NCI-H2171 (cell line): ENCODE data around the gene CDC42BPG.

ENCODE experiments used
- DNase-seq: peaks from one replicate; lab custom pipeline; 2025; lab: John Stamatoyannopoulos, UW

CDC42BPG gene, protein sequence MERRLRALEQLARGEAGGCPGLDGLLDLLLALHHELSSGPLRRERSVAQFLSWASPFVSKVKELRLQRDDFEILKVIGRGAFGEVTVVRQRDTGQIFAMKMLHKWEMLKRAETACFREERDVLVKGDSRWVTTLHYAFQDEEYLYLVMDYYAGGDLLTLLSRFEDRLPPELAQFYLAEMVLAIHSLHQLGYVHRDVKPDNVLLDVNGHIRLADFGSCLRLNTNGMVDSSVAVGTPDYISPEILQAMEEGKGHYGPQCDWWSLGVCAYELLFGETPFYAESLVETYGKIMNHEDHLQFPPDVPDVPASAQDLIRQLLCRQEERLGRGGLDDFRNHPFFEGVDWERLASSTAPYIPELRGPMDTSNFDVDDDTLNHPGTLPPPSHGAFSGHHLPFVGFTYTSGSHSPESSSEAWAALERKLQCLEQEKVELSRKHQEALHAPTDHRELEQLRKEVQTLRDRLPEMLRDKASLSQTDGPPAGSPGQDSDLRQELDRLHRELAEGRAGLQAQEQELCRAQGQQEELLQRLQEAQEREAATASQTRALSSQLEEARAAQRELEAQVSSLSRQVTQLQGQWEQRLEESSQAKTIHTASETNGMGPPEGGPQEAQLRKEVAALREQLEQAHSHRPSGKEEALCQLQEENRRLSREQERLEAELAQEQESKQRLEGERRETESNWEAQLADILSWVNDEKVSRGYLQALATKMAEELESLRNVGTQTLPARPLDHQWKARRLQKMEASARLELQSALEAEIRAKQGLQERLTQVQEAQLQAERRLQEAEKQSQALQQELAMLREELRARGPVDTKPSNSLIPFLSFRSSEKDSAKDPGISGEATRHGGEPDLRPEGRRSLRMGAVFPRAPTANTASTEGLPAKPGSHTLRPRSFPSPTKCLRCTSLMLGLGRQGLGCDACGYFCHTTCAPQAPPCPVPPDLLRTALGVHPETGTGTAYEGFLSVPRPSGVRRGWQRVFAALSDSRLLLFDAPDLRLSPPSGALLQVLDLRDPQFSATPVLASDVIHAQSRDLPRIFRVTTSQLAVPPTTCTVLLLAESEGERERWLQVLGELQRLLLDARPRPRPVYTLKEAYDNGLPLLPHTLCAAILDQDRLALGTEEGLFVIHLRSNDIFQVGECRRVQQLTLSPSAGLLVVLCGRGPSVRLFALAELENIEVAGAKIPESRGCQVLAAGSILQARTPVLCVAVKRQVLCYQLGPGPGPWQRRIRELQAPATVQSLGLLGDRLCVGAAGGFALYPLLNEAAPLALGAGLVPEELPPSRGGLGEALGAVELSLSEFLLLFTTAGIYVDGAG (N-terminal part only)

DNA sequence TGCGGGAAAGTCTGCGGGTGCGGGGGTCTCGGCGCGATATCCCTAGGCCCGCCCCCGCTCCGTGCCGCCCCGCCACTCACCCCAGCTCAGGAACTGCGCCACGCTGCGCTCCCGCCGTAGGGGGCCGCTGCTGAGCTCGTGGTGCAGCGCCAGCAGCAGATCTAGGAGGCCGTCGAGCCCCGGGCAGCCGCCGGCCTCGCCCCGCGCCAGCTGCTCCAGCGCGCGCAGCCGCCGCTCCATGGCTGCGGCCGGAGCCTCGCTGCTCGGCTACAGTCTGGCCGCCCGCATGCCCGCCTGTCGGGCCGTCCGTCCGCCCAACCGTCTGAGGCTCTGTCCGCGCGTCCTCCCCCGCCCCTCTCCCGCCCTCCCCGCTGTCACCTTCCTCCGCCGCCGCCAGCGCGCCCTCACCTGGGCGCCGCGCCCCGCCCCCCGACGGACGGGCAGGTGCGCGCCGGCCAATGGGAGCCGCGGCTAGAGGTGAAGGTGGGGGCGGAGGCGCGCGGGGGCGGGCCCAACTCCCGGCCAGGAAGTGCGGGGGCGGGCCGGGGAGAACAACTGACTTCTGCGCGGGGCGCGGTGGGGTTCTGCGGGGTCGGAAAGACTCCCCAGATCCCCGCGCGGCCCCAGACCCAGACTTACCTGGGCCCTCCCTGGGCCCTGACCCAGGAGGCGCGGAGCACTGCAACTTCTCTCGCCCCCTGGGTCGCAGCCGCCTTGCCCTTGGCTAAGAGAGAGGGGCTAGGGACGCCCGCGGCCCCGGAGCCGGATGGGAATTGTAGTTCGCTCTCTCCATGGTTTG is at the start of gene CDC42BPG:
CDC42BPG (minus strand) TSS at position 324 of the 799 bp plus-strand sequence; CDS start at position 240, 84 bp downstream.
- peak; percentile 91 for DNase-seq

DNA sequence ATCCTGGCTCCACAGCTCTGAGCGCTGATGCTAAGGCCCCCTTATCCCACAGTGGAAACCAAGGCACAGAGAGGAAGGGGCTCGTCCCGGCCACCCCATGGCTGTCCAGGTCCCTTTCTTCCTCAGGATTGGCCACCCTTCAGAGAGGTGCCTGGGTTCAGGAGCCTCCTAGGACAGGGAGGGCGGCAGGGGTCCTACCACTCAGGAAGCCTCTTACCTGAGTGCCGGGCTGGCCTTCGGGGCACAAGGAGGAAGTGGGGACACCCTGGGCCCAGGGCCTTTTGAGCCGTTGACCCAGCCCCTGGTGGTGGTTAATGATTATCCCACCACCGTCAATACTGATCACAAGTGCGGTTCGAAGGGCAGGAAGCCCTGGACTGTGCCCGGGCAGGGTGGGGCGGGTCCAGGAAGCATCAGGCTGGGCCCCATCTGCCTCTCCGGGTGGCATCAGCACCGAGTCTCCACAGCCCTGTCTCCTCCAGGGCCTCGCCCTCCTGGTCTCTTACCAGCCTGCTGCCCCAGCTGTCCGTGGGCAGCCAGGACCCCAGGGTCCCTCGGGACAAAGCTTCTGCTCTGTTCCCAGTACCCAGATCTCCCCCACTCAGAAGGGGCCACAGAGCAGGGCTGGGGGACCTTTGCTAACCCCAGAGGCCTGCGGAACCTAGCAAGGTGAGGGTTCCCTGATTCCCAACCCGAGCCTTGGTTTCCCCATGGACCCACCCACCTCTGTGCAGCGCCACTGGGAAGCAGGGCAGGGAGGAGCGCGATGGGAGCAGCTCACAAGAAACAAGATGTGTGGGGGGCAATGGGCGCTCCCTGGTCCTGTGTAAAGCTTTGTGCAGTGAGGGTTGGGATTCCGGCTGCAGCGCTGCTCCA is 49.0 kb upstream of the CDC42BPG start:
- no peak for DNase-seq

DNA sequence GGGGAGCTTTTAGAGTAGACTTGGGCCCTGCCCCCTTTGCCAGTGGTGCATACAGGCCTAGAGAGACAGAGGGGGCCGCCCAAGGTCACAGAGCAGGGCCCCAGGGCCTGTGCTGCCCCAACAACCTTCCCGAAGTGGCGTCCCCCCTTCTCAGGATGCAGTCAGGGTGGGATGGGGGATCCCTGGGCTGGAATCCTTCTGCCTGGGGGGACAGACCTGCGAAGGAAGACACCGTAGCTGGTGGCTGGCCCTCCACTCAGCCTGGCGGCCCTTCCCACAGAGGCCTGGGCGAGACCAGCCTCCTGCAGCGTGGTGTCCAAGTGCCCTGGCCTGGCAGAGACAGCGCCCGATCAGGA is 48.4 kb upstream of the CDC42BPG start:
- no peak for DNase-seq

DNA sequence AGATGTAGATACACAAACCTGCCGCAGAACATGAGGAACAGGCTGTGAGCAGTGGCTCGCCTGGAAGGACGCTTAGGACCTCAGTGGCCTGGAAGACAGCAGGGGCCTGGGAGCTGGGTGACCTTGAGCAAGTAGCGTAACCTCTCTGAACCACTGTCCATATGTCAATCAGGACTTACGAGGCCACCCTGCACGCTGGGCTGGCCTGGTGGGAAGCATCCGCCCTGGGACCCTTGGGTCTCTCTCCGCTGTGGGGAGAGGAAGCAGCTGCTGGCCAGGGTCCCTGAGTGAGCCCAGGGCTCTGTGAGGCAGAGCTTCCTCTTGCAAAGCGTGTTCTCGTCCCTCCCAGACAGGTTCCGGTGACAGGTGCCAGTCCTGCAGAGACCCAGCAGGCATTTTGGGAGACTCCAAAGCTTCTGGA is 48.0 kb upstream of the CDC42BPG start:
- DNase-seq = no peak

DNA sequence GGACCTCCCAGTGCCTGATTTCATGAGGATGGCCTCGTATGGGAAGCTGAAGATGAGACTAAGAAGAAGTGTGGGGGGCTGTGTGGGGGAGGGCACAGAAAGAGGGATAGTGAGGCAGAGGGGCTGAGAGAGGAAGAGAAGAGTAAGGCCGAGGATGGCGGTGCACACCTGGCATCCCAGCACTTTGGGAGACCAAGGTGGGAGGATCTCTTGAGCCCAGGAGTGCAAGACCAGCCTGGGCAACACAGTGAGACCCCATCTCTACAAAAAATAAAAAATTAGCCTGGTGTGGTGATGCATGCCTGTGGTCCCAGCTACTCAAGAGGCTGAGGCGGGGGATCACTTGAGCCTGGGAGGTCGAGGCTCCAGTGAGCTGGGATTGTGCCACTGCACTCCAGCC is 47.4 kb upstream of the CDC42BPG start:
- no peak for DNase-seq

DNA sequence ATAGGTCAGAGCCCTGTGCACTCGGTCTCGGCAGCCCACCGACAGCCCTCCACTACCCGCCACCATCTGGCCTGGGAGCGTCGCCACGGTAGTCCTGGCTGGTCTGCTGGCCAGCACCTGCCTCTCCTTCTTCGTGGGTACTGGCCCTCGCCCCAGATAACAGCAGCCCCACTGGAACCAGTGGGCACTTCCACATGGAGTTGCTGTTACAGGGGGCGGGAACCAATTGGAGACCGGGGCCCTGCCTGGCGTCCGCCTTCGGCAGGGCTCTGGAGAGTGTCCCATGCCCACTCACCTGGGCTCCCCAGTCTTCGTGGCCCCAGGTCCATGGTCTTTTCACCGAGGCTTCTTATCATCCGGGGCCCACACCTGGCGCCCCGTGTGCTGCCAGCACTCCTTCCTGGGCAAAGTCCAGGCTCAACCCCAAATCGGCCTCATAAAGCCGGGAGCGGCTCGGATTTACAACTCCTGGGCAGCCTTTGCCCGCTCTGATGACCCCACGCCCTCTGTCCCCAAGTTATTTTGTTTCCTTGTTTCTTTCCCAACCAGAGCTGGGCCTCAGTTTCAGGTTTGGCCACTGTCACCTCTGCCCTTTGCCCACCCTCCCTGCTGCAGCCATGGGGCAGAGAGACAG is 46.9 kb upstream of the CDC42BPG start:
- no peak for DNase-seq

DNA sequence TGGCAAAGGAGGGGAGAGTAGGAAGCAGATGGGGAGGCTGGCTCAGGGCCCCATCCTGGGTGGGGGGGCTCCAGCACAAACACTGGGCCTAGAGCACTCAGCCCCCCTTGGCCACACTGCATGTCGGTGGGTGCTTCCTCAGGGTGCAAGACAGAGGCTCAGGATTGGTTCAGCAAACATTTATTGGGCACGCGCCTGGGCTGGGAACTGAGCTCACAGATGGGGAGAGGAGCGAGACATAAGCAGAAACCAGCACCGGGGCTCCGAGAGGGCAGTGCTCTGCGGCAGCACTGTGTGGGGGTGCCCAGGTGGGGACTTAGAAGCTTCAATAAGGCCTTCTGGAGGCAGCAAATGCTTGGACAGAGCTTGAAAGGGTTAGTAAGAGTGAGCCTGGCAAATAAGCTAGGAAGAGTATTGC is 46.1 kb upstream of the CDC42BPG start:
- DNase-seq = peak; percentile 16

DNA sequence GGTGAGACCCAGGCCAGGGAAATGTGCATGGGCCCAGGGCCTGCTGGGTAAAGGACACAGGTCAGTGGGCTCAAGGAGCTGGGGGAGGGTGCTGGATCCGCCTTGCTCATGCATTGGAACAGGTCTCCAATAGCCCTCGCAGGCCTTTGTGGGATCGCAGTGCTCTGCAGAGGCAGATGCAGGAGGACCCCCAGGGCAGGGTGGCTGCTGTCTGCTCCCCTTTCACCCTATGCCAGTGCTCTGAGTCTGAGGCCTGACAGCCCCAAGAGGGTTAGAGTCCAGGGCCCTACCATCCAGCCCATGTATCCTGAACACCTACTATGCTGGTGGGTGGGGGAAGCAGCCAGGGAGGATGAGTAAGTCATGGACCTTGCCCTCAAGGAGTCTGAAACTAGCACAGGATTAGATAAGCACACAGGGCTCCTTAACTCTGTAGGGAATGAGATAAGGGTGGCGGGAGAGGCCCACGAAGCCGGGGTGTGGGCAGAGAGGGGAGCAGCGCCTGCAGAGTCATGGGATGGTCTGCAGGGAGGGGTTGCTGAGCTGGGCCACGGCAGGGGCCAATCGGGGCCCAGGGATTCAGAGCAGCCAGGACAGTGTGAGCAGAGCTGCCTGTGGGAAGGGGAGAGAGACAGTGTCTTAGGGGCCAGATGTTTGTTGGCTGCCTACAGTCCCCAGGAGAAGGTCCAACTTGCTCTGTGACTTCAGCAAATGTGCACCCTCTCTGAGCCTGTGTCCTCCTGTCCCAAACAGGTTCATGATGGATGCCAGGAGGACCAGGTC is 44.5 kb upstream of the CDC42BPG start:
- no peak for DNase-seq

DNA sequence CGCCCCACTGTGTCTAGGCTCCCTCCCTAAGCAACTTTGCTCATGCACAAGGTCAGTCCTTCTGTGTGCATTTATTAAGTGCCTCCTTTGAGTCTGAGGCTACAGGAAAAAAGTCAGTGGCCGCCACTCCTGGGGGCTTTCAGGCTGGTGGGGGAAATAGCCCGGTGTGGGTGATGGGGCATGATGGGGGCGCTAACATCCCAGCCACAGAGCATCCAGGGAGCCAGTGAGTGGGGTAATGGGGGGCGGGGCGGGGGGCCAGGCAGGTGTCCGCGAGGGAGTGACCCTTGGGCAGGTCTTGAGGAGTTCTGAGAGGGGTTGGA is 43.9 kb upstream of the CDC42BPG start:
- DNase-seq = no peak

DNA sequence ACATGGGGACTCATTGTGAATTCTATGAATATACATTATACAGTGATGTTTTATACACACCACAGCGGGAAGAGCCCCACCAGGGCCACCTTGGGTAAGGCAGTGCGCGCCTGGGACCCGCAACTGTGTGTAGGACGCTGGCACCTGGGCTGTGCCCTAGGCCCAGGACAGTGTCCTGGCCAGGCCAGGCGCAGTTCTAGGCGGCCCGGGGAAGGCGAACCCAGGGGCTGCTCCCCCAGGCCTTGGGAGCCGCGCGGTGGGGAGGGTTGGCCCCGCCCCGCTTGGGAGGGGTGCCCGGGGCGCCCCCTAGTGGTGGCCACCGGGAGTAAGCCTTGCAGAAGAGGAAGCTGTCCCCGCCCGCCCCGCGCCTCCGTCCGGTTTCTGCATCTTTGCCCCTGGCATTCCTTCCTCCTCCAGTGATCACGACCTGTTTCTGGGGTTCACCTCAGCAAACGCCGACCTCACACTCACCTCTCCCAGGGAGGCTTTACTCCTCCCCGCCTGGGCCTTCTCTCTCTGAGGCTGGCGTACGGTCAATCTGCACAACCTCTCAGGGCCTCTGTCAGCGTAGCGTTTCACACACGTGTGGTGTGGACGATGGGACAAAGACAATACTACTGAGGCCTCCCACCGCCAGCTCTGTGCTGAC is 43.4 kb upstream of the CDC42BPG start:
- DNase-seq = peak; percentile 28

DNA sequence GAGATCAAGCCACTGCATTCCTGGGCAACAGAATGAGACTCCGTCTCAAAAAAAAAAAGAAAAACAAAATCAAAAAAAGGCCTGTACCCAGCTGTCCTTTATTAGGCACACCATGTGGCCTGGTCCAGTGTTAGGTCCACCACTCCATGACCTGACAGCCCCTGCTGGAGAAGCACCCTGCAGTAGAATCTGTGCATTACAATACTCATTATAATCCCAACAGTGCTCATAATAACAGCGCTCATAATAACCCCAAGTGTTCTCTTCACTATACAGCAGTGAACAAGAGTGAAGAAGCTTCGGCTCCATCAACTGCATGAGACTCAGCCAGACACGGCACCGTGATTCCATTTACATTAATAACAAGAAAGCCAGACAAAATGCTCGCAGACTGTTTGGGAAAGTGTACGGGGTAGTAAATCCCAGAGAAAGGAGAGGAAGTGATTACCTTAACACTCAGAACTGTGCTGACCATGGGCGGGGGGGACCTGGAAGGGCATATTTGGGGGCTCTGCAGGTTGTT is 42.8 kb upstream of the CDC42BPG start:
- DNase-seq = no peak

DNA sequence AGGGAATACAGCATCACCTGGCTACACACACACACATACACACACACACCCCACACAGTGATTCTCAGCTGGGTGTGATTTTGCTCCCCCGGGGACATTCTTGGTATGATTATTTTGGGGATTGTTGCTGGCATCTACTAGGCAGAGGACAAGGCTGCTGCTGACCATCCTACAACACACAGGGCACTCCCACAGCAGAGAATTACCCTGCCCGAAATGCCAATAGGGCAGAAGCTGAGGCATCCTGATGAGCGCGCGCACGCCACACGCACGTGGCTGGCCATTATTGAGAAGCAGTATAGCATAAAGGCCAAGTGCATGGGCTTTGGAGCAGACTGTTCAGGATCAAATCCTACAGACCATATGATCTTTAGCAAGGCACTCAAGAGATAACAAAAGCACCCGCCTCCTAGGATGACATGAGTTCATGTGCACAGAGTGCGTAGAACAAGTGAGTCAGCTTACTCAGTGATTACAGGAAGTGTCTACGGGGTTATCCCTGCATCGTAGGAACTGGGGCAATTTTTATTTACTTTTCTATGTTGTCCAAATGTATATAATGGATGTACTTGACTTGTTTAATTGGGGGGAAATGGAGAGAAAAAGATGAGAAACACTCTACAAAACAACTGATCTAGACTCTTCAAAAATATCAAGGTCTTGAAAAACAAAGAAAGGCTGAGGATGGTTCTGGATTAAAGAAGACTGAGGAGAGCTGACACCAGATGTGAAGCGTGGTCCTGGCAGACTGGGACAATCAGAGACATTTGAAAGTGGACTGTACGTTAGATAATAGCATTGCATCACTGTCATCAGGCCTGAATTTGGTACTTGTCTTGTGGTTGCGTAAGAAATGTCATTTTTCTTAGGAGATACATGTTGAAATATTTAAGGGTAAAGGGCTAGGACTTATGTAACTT is 41.2 kb upstream of the CDC42BPG start:
- no peak for DNase-seq

DNA sequence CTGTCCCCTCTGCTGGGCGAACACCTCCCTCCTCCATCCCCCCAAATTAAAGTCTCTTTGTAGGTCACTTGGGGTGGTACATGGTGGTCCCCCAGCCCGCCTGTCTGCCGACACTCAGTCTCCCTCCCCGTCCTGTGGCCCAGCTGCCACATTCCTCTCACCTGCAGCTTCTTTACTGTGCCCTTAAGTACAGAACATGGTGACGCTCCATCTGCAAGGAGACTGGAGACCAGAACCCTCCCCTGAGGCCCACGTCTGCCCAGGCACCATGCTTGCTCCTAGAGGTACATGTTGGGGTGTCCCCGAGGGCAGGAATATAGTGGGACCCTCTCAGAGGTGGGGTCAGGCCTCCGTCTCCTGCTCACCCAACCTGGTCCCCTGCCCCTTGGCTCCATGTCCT is 39.6 kb upstream of the CDC42BPG start:
- DNase-seq = no peak

DNA sequence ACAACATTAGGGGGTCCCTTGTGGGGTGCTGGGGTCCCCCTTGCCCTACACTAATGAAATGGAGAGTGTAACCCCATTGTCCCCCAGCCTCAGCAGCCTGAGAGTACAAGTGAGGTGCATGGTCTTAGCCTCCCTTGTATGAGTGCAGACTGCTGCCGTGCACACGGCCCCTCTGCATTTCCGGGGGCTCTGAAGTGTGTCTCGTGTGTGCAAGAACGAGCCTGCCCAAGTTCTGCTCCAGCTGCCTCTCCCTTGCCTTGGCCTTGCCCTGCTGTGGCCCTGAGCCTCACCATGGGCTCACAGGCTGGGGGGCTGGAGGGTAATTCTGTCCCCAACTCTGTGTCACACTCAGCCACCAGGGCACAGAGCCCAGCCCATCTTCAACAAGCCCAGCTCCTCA is 39.1 kb upstream of the CDC42BPG start:
- DNase-seq = no peak

DNA sequence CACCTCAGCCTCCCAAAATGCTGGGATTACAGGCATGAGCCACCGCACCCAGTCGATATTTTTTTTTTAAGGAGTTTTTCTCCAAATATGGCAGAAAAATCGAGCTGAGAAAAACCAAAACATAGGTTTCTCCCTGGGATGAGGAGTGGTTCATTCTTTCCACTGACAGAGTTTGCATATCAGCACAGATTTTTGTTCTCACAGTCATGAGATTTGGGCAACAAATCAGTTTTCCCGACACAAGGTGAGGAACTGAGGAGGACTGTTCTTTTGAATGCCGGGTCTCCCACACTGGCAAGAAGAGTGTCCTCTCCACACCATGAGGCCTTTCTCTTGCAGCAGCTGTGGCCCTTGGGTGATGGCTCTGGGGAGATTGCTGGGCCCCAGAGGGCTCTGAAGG is 37.8 kb upstream of the CDC42BPG start:
- no peak for DNase-seq

DNA sequence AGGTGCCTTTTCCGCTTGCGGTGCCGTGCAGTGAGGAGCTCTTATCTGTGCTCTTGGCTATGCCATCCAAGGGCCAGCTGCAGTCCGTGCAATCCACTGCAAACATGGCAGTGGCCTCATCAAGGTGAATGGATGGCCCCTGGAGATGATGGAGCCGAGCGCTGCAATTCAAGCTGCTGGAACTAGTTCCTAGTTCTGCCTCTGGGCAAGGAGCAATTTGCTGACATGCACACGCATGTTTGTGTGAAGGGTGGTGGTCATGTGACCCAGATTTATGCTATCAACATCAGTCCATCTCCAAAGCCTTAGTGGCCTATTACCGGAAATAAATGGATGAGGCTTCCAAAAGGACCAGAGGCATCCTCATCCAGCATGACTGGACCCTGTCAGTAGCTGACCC is 37.0 kb upstream of the CDC42BPG start:
- no peak for DNase-seq

DNA sequence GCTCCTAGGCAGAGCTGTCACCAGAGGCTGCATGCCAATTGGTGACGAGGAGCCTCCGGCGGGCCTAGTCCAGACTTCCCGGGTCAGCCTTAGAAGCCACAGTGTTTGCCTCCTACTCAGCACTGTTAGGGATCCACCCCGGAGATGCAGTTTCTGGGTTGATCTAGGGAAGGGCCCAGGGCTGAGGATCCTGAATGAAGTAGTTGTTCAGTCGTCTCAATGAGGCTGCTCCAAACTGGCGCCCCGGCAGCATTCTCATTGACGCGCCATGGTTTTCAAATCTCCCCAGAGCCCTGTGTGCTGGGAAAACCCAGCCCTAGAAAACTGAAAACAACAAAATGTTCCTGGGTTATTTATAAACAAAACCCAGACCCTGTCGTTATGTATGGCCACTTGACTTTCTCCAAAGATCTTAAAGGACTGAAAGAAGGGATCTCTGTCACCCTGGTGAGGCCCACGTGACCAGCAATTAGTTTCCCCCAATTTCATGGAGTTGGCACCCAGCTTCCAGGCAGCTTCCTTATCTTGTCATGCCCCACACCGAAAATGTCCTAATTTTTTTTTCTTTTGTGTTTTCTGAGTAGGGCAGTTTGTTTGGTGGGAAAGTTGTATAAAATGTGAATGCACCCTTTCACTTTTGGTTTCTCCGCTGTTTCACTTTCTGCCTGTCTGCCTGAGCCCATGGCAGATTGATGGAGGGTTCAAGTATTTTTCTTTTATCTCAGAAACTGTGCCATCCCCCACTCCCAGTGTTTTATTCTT is 36.0 kb upstream of the CDC42BPG start:
- no peak for DNase-seq
